Peyer's patch (tissue), 4 donors: ENCODE measurements around the gene CHMP4A.

Source experiments
- POLR2A ChIP-seq, 2 donors: fragments of 450-650 bp; IDR thresholded peaks; one replicate each; pipeline ENCODE4 v1.5.1; 2017; ENCODE audit warnings: antibody characterized with exemption in 2 of 2, mild to moderate bottlenecking in 2 of 2, moderate library complexity in 2 of 2
- TF ChIP-seq, protein P1 (sequence below), 6 experiments: fragments of 450-650 bp in 4 of 6; fragments of 200-600 bp in 2 of 6; sonication (generic) in 1 of 6; IDR thresholded peaks; one replicate each; pipeline ENCODE4 v1.5.1; 2017 to 2019; ENCODE audit warnings: antibody characterized with exemption in 6 of 6, mild to moderate bottlenecking in 3 of 6, moderate library complexity in 1 of 6

DNA sequence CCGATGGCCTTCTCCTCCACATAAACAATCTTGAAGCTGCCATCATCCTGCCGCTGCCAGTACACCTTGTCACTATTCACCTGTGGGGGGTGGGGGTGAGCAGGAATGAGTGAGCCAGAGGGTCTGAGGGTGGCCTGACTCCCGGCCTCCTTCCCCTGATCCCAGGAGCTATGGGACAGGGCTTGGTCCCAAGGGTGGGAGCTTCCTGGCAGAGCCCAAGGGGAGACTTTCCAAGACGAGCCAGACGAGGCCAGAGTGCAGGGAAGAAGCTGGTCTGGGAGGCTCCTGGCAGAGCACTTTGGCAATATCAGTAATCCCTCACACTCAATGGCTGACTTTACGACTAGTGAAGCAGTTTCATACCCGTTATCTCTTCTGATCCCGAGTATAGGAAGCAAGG, 42.1 kb upstream of the CHMP4A start:
- TF ChIP-seq, protein P1, sequence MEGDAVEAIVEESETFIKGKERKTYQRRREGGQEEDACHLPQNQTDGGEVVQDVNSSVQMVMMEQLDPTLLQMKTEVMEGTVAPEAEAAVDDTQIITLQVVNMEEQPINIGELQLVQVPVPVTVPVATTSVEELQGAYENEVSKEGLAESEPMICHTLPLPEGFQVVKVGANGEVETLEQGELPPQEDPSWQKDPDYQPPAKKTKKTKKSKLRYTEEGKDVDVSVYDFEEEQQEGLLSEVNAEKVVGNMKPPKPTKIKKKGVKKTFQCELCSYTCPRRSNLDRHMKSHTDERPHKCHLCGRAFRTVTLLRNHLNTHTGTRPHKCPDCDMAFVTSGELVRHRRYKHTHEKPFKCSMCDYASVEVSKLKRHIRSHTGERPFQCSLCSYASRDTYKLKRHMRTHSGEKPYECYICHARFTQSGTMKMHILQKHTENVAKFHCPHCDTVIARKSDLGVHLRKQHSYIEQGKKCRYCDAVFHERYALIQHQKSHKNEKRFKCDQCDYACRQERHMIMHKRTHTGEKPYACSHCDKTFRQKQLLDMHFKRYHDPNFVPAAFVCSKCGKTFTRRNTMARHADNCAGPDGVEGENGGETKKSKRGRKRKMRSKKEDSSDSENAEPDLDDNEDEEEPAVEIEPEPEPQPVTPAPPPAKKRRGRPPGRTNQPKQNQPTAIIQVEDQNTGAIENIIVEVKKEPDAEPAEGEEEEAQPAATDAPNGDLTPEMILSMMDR (IDR thresholded peaks at IDR 0.05): no peak
- no peak for TF ChIP-seq POLR2A (IDR thresholded peaks at IDR 0.05)
